GM18502 (cell line): ENCODE data around the gene CRYBB3.
"Not testable (repeated sequence)": the region's sequence is repeated elsewhere in the genome, so short reads cannot be mapped to it uniquely, and the experiment has no call there.

Experiments
- ATAC-seq: cut with Tn5 transposase; IDR thresholded peaks from one replicate; pipeline ENCODE4 v1.9.1; 2021; ENCODE audit warnings: mild to moderate bottlenecking; ENCODE audit not compliant: unreplicated experiment, poor library complexity

CRYBB3 gene

GRCh38 chr22:25235547-25236290, 36.1 kb downstream of the CRYBB3 start:
- ATAC-seq = no peak

- no peak for ATAC-seq
Observed at GRCh38 chr22:25236417-25236816, 36.8 kb downstream of the CRYBB3 start.

GRCh38 chr22:25237503-25237902, 37.8 kb downstream of the CRYBB3 start:
- no peak for ATAC-seq

GRCh38 chr22:25238058-25238457, 38.4 kb downstream of the CRYBB3 start:
- not testable (repeated sequence) for ATAC-seq

GRCh38 chr22:25255169-25255568, 55.5 kb downstream of the CRYBB3 start:
- not testable (repeated sequence) for ATAC-seq
